GM11168 (cell line): ENCODE data around the gene GSTK1.

ENCODE experiments used
- in situ Hi-C: fragments of 300-500 bp; cut with MboI; formaldehyde crosslinking; loops from one replicate; pipeline ENCODE4 v1.12.0; 2022; ENCODE audit warnings: low sequenced_read_pairs; ENCODE audit not compliant: unreplicated experiment

Gene GSTK1

DNA sequence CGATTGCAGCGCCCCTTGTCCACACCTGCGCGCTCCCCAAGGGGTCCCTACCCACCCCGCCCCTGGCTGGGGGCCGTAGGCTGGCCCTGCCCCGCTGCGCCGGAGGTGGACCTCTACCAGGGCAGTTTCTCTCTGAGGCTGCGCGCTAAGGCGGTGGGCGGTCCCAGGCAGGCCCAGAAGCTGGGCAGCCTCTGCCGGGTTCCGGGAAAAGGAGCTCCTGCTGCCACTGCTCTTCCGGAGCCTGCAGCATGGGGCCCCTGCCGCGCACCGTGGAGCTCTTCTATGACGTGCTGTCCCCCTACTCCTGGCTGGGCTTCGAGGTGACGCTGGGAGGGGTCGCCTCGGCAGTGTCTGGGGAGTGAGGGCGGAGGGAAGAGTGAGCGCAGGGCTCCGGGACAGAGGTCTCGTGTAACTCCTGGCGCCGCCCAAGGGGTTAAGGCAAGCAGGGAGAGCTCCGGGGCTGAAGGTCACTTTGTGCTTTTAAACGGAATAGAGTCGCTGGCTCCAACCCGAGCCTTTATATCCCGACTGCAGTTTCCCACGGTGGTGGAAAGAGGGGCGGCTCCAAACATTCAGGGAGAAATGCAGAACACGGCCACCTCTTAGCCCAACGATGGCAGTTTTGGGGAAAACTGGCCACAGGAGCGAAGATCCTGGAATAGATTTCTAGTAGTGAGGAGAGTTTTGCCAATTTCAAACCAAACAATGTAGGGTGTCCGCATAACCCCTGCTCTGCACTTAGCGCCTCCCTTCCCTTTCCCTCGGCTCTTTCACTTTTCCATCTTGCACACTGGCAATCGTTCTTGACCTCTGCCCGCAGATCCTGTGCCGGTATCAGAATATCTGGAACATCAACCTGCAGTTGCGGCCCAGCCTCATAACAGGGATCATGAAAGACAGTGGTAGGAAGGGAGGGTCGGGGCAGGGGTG lies at the start of gene GSTK1:
GSTK1 (plus strand) TSS at position 176 of the 930 bp plus-strand sequence; CDS start at position 249, 73 bp downstream.
- in situ Hi-C loops = no loop called here

DNA sequence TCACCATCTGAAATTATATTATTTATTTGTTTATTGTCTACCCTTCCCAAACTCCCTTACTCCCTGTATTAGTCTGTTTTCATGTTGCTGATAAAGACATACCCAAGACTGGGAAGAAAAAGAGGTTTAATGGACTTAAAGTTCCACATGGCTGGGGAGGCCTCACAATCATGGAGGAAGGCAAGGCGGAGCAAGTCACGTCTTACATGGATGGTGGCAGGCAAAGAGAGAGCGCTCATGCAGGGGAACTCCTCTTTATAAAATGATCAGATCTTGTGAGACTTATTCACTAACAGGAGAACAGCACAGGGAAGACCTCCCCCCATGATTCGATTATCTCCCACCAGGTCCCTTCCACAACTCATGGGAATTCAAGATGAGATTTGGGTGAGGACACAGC lies 49.8 kb upstream of the GSTK1 start:
- in situ Hi-C loops = loop anchor here (25.0 kb wide), 1 partner anchor 351 kb away; the partner anchor contains the start of gene EPHB6

DNA sequence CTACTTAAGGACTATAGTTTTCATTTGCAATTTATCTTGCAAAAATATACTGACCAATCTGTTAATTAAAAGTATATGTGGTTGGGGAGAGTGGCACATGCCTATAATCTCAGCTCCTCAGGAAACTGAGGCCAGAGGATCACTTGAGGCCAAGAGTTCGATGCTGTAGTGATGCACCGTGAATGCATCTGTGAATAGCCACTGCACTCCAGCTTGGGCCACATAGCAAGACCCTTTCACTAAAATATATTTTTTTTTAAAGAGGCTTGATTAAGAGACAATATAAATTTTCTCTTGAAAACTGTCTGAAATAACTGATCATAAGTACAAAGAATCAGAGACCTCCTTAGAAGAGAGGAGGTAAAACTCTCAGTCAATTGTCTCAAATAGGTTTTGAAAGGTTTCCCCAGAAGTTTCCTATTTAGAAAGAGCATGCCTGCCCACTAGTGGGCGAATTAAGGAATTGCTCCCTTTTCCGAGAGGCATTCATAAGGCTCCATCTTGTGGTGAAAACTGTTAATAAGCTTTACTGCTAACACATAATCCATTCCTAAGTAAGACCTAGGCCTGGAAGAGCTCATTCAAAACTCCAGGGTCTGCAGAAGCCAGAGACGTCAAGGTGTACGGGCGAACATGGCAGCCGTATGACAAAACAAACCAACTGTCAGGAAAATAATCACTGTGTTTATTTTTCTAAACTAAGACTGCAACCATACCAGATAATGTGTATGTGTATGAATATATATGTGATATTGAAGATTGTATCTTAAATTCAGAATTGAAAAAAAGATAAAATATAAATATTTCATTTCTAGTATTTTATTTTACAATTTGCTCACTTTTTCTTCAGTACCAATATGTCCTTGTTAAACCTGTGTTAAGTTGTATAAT lies 48.2 kb upstream of the GSTK1 start:
- in situ Hi-C loops = loop anchor here (25.0 kb wide), 1 partner anchor 353 kb away; the partner anchor contains the start of gene EPHB6

DNA sequence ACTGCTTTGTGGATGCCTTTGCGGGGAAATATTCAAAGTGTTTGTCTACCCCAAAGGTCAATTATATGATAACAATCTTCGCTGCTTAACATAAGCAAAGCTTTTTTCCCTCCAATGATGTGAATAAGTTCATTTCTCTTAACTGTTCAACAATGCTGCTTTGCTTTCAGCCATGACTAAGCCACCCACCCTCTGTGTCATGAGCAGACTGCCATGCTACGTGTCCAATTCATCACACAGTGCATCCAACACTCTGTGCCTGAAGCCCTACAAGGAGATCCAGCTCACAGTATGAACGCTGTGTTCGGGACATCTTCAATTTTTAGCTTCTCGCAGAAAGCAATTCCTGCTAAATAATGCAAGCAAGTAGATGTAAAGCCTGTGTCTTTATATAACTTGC lies 47.1 kb upstream of the GSTK1 start:
- in situ Hi-C loops = loop anchor here (25.0 kb wide), 1 partner anchor 354 kb away; the partner anchor contains the start of gene EPHB6

DNA sequence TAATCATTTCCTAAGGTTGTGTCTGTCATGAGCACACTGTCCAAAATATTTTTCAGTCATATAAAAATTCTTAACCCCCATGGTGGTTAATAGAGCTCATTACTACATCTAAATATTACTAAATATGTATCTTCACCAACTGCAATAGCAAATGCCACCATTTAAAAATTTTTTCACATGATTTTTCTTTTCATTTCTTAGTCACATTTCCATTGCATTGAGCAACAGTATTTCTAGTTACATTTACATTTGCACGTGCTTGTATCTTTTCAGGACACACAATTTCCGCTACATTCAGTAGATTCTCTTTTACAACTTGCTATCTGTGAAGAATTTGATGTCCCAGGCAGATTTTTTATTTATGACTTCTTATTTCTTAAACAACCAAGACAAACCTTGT lies 46.6 kb upstream of the GSTK1 start:
- in situ Hi-C loops = loop anchor here (25.0 kb wide), 1 partner anchor 354 kb away; the partner anchor contains the start of gene EPHB6

DNA sequence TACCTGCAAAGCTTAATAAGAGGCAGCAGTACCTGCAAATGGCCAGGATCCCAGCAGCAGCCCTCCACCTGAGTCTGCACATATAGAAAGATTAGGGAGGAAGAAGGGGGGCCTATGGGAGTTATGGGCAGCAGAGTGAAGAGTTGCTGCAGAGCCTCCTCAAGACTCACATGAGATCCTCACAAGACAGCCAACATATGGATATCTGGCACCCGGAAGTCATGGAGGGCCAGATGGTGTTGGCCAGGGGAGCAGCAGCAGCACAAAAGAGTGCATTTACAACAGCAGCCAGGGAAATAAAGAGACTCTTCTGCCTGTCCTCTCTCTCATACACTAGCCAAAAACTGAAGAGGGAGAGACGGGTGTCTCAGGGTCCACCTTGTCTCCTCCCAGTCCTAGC lies 45.4 kb upstream of the GSTK1 start:
- in situ Hi-C loops = loop anchor here (25.0 kb wide), 1 partner anchor 356 kb away; the partner anchor contains the start of gene EPHB6

DNA sequence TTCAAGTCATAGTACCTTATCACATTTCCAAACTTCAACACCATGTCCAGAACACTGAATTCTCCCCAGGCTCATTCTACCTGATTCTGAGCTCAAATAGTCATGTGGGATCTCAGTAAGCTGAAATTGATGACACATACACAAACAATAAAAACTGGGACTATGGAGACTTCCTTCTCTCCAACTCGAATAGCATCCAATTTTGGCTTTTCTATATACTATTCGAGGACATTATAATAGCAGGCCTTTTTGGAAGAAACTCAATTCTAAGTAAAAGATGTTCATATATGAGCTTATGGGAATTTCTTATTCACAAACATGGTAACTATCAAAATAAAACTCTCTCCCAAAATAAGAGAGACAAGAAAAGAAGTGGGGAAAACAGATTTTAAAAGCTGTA lies 42.0 kb upstream of the GSTK1 start:
- in situ Hi-C loops = loop anchor here (25.0 kb wide), 1 partner anchor 359 kb away; the partner anchor contains the start of gene EPHB6

DNA sequence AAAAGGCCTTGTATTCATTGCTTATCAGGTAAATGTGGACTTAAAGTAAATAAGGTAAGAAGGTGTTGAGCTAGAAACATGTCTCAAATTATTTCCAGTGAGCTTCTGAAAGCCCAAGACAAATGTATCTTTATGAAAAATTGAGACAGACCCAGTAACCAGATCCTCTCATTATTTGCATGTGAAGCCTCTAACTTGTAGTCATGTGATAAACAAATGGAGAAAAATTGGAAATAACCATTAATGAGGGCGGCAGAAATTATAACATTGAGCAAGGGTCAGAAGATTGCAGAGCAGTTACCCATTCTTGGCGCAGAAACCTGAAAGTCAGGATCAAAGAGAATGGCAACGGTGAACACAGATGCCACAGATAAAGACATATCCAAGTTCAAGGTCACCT lies 41.5 kb upstream of the GSTK1 start, which contains the start of gene TAS2R40:
TAS2R40 (plus strand) TSS at position 301 of the 400 bp plus-strand sequence; CDS start at position 343, 42 bp downstream.
- in situ Hi-C loops = loop anchor here (25.0 kb wide), 1 partner anchor 359 kb away; the partner anchor contains the start of gene EPHB6

DNA sequence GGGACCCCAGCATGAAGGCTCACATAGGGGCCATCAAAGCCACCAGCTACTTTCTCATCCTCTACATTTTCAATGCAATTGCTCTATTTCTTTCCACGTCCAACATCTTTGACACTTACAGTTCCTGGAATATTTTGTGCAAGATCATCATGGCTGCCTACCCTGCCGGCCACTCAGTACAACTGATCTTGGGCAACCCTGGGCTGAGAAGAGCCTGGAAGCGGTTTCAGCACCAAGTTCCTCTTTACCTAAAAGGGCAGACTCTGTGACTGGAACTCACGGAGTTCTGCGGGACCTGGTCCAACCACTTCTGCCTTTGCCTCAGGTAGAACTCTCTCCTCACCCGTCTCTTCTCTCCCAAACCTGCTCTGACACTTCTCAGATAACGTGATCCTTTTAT lies 40.5 kb upstream of the GSTK1 start:
- in situ Hi-C loops = loop anchor here (25.0 kb wide), 1 partner anchor 360 kb away; the partner anchor contains the start of gene EPHB6

DNA sequence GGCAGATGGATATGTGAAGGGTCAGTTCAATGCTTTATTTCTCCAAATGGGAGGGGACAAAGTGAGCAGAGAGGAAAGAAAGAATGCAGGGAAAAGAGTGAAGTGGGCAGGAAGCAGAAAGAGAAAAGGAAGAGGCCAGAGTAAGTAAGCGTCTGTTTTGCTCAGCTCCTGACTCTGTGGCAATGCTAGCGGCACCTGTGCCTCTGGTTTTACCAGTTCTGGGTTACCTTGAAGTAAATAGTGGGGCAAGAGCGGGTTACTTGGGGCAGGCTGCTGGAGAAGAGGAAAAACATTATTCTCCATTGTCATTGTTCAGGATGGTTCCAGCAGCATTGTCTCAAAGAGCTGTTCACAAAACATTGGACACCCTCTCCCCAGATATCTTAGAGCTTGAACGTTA lies 39.5 kb upstream of the GSTK1 start:
- in situ Hi-C loops = loop anchor here (25.0 kb wide), 1 partner anchor 361 kb away; the partner anchor contains the start of gene EPHB6

DNA sequence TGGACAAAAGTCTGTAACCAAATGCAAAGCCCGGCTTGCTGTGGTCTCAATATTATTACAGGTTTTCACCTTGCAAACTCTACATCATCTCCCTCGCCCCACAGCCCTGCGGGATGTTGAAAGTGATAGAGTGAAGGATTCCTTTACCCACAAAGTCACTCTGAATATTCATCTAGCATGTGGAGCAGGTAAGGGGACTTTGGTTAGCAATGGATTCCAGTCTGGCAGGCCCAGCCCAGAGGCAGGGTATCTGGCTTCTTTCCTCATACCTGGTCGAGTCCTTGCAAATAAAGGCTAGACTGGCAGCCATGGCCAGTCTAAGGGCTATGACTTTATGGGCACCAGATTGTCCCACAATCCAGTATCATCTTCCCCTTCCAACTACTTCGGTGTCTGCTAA lies 38.2 kb upstream of the GSTK1 start:
- in situ Hi-C loops = no loop called here

DNA sequence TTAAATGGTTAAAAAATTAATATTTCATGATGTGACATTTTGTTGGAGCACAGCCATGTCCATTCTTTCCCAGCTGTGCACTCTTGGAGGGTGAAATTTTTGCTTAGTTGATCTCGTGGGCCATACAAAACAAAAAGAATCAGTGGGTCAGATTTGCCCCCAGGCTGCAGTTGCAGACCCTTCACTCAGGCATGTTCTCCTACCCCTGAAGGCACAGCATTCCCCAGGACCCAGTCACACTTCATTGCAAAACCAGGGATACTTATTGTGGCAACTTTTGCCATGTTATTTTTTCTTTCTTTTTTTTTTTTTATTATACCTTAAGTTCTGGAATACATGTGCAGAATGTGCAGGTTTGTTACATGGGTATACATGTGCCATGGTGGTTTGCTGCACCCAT lies 35.4 kb upstream of the GSTK1 start:
- in situ Hi-C loops = no loop called here

DNA sequence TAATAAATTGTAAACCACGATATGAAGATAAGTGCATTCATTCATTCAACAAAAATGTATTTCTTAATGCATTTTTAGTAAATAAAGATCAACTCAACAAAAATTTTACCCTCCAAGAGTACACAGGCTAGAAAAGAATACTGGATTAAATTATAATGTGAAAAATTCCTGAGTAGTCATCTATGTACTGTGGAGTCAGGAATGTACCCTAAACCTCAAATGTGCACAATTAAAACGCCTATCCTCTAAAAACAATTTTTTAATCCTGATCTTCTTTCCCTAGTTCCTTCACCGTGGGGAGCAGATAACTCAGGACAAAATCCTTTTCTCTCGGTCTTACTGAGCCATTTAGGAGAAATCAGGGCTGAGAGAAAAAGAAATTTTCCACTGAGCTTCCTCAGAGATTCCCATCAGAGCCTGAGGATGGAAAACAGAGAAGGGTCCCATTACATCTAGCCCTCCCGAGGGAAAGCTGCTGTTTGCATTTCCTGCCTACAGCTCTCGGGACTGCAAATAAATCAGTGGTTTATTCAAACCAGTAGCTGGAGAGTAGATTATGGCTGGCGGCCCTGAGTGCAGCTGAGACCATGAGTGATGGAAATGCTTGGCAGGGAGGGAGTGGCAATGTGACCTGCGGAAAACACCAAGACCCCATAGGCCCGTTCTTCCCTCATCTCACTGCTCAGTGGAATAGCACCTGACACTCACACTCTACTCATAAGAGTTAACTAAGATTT lies 34.0 kb upstream of the GSTK1 start:
- in situ Hi-C loops = no loop called here

DNA sequence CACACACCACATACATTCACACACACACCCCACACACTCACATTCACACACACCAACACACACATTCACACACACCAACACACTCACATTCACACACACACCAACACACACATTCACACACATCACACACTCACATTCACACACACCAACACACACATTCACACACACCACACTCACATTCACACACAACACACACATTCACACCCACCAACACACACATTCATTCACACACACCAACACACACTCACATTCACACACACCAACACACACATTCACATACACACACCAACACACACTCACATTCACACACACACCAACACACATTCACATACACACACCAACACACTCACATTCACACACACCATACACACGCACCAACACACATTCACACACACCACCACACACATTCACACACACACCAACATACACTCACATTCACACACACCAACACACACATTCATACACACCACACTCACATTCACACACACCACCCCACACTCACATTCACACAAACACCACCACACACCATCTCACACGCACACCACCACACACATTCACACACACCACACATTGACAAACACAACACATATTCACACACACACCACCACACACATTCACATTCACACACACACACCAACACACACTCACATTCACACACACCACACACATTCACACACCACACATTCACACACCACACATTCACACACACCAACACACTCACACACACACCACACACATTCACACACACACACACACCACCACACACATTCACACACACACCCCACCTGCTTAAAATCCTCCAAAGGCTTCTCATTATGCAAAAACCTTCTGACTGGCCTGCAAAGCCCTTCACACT lies 32.4 kb upstream of the GSTK1 start:
- in situ Hi-C loops = no loop called here

DNA sequence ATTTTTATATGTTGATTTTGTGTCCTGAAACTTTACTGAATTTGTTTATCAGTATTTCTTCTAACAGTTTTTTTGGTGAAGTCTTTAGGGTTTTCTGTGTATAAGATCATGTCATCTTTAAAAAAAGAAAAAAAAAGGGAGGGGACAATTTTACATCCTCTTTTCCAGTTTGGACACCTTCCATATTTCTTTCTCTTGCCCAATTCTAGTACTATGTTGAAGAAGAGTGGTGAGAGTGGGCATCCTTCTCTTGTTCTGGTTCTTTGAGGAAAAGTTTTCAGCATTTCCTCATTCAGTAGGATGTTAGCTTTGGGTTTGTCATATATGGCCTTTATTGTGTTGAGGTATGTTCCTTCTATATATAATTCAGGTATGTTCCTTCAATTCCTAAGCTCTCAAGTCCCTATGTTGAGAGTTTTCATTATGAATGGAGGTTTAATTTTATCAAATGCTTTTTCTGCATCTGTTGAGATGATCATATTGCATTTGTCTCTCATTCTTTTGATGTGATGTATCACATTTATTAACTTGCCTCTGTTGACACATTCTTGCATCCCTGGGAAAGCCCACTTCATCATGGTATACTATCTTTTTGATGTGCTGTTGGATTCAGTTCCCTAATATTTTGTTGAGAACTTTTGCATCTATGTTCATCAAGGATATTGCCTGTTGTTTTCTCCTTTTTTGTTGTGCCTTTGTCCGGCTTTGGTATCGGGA lies 29.3 kb upstream of the GSTK1 start:
- in situ Hi-C loops = no loop called here

DNA sequence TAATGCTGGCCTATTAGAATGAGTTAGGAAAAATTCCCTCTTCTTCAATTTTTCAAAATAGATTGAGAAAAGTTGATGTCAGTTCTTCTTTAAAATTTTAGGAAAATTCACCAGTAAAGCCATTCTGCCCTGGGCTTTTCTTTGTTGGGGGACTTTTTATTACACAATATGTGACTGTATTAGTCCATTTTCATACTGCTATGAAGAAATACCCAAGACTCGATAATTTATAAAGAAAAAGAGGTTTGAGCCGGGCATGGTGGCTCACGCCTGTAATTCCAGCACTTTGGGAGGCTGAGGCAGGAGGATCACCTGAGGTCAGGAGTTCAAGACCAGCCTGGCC lies 28.7 kb upstream of the GSTK1 start:
- in situ Hi-C loops = no loop called here

DNA sequence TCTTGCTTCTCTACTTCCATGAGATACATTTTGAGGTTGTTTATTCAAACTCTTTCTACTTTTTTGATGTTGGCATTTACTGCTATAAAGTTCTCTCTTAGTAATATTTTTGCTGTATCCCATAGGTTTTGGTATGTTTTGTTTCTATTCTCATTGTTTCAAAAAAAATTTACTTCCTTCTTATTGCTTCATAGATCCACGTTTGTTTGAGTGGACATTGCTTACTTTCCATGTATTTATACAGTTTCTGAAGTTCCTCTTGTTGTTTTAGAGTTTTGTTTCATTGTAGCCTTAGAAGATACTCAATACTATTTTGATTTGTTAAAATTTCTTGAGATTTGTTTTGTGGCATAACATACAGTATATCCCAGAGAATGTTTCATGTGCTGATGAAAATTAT lies 27.7 kb upstream of the GSTK1 start:
- in situ Hi-C loops = no loop called here

DNA sequence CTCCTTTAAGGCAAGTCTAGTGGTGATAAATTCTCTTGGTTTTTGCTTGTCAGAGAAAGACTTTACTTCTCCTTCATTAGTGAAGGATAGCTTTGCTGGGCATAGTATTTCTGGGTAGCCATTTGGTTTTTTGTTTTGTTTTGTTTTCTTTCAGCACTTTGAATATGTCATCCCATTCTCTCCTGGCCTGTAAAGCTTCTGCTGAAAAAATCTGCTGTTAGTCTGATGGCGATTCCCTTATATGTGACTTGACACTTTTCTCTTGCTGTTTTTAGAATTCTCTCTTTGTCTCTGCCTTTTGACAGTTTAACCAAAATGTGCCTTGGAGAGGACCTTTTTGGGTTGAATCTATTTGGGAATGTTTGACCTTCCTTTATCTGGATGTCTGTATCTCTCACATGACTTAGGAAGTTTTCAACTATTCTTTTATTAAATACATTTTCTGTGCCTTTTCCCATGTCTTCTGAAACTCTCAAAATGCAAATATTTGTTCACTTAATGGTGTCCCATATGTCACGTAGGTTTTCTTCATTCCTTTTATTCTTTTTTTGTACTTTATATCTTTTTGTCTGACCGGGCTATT lies 26.7 kb upstream of the GSTK1 start:
- in situ Hi-C loops = no loop called here
